Measurements from ENCODE around the gene LCN6. TPM values are rescaled to one million over a fixed set of nuclear protein-coding genes. Genes with fewer than 3 reads are reported as not detected.

LCN6 gene
- total and polyA plus RNA-seq, 9 of the 15 experiments (the other 6 are each of a cell fraction or from before 2014, with no cell fraction given) = 0.10 to 0.45 (median 0.37) TPM; not detected in 5

DNA sequence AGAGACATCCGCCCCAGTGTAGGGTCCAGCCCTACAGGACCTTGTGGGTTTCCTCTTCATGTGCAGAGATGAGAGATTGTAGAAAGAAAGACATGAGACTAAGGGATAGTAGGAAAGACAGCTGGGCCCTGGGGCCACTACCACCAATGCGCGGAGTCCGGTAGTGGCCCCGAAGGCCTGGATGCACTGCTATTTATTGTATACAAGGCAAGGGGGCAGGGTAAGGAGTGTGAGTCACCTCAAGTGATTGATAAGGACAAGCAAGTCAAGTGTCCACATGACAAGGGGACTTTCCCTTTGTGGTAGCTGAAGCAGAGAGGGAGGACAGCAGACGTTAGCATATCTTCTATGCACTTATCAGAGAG is 36.7 kb upstream of the LCN6 start (continued):
- TF ChIP-seq, protein P1, sequence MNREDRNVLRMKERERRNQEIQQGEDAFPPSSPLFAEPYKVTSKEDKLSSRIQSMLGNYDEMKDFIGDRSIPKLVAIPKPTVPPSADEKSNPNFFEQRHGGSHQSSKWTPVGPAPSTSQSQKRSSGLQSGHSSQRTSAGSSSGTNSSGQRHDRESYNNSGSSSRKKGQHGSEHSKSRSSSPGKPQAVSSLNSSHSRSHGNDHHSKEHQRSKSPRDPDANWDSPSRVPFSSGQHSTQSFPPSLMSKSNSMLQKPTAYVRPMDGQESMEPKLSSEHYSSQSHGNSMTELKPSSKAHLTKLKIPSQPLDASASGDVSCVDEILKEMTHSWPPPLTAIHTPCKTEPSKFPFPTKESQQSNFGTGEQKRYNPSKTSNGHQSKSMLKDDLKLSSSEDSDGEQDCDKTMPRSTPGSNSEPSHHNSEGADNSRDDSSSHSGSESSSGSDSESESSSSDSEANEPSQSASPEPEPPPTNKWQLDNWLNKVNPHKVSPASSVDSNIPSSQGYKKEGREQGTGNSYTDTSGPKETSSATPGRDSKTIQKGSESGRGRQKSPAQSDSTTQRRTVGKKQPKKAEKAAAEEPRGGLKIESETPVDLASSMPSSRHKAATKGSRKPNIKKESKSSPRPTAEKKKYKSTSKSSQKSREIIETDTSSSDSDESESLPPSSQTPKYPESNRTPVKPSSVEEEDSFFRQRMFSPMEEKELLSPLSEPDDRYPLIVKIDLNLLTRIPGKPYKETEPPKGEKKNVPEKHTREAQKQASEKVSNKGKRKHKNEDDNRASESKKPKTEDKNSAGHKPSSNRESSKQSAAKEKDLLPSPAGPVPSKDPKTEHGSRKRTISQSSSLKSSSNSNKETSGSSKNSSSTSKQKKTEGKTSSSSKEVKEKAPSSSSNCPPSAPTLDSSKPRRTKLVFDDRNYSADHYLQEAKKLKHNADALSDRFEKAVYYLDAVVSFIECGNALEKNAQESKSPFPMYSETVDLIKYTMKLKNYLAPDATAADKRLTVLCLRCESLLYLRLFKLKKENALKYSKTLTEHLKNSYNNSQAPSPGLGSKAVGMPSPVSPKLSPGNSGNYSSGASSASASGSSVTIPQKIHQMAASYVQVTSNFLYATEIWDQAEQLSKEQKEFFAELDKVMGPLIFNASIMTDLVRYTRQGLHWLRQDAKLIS (CRISPR knock-in tag; IDR thresholded peaks at IDR 0.05) = no peak
- TF ChIP-seq KDM4B (IDR thresholded peaks at IDR 0.05; ENCODE audit: borderline replicate concordance in 2 of 2, low read depth in 1 of 2) = no peak
- no peak for TF ChIP-seq ZNF146 (CRISPR knock-in tag; IDR thresholded peaks at IDR 0.05; ENCODE audit: unreplicated experiment)
- TF ChIP-seq MCM7 (IDR thresholded peaks at IDR 0.05) = no peak
- TF ChIP-seq, protein P2, sequence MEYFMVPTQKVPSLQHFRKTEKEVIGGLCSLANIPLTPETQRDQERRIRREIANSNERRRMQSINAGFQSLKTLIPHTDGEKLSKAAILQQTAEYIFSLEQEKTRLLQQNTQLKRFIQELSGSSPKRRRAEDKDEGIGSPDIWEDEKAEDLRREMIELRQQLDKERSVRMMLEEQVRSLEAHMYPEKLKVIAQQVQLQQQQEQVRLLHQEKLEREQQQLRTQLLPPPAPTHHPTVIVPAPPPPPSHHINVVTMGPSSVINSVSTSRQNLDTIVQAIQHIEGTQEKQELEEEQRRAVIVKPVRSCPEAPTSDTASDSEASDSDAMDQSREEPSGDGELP (CRISPR knock-in tag; IDR thresholded peaks at IDR 0.05; ENCODE audit: borderline replicate concordance) = no peak
- TF ChIP-seq RBM17 (IDR thresholded peaks at IDR 0.05; ENCODE audit: borderline replicate concordance, low read depth, low read length) = no peak
- TF ChIP-seq, protein P3, sequence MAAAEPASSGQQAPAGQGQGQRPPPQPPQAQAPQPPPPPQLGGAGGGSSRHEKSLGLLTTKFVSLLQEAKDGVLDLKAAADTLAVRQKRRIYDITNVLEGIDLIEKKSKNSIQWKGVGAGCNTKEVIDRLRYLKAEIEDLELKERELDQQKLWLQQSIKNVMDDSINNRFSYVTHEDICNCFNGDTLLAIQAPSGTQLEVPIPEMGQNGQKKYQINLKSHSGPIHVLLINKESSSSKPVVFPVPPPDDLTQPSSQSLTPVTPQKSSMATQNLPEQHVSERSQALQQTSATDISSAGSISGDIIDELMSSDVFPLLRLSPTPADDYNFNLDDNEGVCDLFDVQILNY (CRISPR knock-in tag; IDR thresholded peaks at IDR 0.05) = no peak
- TF ChIP-seq, protein P4, sequence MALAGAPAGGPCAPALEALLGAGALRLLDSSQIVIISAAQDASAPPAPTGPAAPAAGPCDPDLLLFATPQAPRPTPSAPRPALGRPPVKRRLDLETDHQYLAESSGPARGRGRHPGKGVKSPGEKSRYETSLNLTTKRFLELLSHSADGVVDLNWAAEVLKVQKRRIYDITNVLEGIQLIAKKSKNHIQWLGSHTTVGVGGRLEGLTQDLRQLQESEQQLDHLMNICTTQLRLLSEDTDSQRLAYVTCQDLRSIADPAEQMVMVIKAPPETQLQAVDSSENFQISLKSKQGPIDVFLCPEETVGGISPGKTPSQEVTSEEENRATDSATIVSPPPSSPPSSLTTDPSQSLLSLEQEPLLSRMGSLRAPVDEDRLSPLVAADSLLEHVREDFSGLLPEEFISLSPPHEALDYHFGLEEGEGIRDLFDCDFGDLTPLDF (CRISPR knock-in tag; IDR thresholded peaks at IDR 0.05) = no peak
- TF ChIP-seq, protein P5, sequence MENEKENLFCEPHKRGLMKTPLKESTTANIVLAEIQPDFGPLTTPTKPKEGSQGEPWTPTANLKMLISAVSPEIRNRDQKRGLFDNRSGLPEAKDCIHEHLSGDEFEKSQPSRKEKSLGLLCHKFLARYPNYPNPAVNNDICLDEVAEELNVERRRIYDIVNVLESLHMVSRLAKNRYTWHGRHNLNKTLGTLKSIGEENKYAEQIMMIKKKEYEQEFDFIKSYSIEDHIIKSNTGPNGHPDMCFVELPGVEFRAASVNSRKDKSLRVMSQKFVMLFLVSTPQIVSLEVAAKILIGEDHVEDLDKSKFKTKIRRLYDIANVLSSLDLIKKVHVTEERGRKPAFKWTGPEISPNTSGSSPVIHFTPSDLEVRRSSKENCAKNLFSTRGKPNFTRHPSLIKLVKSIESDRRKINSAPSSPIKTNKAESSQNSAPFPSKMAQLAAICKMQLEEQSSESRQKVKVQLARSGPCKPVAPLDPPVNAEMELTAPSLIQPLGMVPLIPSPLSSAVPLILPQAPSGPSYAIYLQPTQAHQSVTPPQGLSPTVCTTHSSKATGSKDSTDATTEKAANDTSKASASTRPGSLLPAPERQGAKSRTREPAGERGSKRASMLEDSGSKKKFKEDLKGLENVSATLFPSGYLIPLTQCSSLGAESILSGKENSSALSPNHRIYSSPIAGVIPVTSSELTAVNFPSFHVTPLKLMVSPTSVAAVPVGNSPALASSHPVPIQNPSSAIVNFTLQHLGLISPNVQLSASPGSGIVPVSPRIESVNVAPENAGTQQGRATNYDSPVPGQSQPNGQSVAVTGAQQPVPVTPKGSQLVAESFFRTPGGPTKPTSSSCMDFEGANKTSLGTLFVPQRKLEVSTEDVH (IDR thresholded peaks at IDR 0.05; ENCODE audit: low read depth, partially characterized antibody) = no peak
- TF ChIP-seq ZNF217 (CRISPR knock-in tag; IDR thresholded peaks at IDR 0.05) = no peak
- TF ChIP-seq LCOR (CRISPR knock-in tag; IDR thresholded peaks at IDR 0.05) = no peak
- no peak for TF ChIP-seq NFIC (IDR thresholded peaks at IDR 0.05)
- no peak for TF ChIP-seq CBX2 (IDR thresholded peaks at IDR 0.05; ENCODE audit: insufficient read depth, low read length, poor library complexity, severe bottlenecking)
- no peak for TF ChIP-seq XRCC3 (IDR thresholded peaks at IDR 0.05)
- TF ChIP-seq, protein P6, sequence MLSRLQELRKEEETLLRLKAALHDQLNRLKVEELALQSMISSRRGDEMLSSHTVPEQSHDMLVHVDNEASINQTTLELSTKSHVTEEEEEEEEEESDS (CRISPR knock-in tag; IDR thresholded peaks at IDR 0.05) = no peak
- TF ChIP-seq PCBP1 (IDR thresholded peaks at IDR 0.05; ENCODE audit: low read depth, low read length, poor library complexity, severe bottlenecking) = no peak

Measured in K562 (cell line).